ENCODE measurements around the gene JAZF1.

JAZF1 gene

GRCh38 chr7:28203508-28204240 is 23.1 kb upstream of the JAZF1 start:
- no peak for TF ChIP-seq CTCF (conservative IDR thresholded peaks at IDR 0.05)
- H3K27ac ChIP-seq: no peak overlapping the region

GRCh38 chr7:28202222-28202621 is 21.6 kb upstream of the JAZF1 start:
- no peak for TF ChIP-seq CTCF (conservative IDR thresholded peaks at IDR 0.05)
- no peak overlapping the region for H3K27ac ChIP-seq

- H3K27ac ChIP-seq: no peak overlapping the region
- no peak for TF ChIP-seq CTCF (conservative IDR thresholded peaks at IDR 0.05)
Measured at GRCh38 chr7:28201131-28201530, 20.5 kb upstream of the JAZF1 start.

- H3K27ac ChIP-seq: no peak overlapping the region
- no peak for TF ChIP-seq CTCF (conservative IDR thresholded peaks at IDR 0.05)
Measured at GRCh38 chr7:28200598-28200997, 20.0 kb upstream of the JAZF1 start.

GRCh38 chr7:28199021-28199510 is 18.5 kb upstream of the JAZF1 start:
- no peak overlapping the region for H3K27ac ChIP-seq
- TF ChIP-seq CTCF (conservative IDR thresholded peaks at IDR 0.05): no peak

GRCh38 chr7:28195910-28196620 is 15.5 kb upstream of the JAZF1 start:
- no peak overlapping the region for H3K27ac ChIP-seq

More at GRCh38 chr7:28195910-28196620, 15.5 kb upstream of the JAZF1 start:
- TF ChIP-seq CTCF (conservative IDR thresholded peaks at IDR 0.05): no peak
